SH-SY5Y (cell line): ENCODE data around the gene HES1.

Experiments used
- GATA2 ChIP-seq: IDR thresholded peaks from 2 replicates; pipeline ENCODE4 v1.6.1; 2011; ENCODE audit warnings: mild to moderate bottlenecking, low read depth, low read length
- GATA3 ChIP-seq: IDR thresholded peaks from 2 replicates; pipeline ENCODE4 v1.6.1; 2011; ENCODE audit warnings: low read depth, mild to moderate bottlenecking, low read length, moderate library complexity

The HES1 gene

DNA sequence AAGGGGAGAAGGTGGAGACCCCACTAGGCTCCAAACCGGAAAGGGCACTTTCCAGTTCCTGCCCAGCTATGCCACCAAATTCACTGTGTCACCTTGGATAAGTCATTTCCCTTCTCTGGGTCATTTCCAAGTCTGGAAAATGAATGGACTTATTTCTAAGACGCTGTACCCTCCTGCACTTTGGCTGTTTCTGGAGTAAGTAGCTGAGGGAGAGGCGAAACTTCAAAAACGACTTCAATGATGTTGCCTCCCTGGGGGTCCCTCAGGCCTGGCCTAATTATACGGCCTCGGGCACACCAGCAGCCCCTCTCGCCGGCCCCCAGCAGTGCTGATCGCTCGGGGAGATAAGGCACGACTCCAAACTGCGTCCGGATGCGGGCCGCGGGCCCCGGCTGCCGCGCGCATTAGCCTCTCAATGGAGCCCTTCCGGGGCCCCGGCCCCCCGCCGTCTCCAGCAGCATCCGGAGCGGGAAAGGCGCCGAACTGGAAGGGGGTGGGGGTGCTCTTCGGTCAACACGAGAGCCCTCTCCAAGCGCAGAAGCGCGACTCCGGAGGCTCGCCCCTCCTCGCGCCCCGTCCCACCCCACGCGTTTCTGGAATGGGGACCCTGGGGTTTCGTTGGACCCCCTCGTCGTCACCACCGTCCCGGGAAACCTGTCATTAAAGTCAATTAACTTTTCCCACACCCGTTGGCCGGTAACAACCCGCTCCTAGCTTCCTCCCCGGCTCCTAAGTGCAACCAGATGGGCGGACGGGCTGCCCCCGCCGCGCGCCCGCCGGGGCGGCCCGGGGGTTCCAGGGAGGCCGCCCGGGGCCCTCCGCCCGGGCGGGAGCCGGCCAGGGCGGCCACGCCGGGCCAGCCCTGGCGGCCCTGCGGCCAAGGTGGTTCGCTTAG, 4.8 kb downstream of the HES1 start:
- TF ChIP-seq GATA3 (peak; percentile 69; the same call in 1 of the 2 replicates), GATA2 (peak; percentile 97)

GRCh38 chr3:194141415-194142155, 5.6 kb downstream of the HES1 start:
- TF ChIP-seq GATA2 (no peak), GATA3 (no peak)

DNA sequence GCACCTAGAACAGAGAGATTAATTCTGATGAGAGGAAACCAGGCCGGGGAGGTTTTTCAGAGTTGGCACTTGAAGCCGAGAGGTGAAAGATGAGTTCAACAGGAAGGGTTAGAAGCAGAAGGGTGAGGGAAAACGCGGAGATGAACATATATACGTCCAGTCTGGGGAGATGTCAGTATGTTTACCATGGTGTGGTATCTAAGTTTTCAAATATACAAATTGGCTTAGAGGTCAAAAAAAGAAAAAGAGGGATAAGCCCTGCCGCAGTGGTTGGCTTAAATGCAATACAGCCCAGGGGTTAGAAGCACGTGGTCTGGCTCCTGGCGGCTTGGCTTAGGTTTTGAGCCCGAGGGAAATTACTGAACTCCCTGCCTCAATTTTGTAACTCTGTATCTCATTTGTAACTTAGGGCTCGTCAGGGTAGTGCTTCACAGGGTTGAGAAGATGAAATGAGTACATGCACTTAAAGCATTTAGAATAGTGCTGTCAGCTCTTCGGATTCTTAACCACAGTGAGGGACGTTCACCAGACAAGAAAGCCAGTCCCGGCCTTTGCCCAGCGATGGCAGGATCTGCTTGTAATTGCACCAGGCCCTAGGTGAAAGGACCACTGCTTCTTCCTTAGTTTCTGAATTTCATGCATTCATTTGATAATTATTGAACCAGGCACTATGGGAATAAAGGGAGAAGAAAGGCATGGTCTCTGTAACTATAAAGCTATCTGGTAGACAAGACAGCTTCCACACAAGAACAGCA, 6.4 kb downstream of the HES1 start:
- TF ChIP-seq GATA3, result no peak
- TF ChIP-seq GATA2, result no peak

GRCh38 chr3:194145702-194146101, 9.8 kb downstream of the HES1 start:
- TF ChIP-seq GATA3 (no peak), GATA2 (no peak)

- TF ChIP-seq GATA3 (no peak), GATA2 (no peak)
These were observed 11.7 kb downstream of the HES1 start for GRCh38 chr3:194147679-194148078.

DNA sequence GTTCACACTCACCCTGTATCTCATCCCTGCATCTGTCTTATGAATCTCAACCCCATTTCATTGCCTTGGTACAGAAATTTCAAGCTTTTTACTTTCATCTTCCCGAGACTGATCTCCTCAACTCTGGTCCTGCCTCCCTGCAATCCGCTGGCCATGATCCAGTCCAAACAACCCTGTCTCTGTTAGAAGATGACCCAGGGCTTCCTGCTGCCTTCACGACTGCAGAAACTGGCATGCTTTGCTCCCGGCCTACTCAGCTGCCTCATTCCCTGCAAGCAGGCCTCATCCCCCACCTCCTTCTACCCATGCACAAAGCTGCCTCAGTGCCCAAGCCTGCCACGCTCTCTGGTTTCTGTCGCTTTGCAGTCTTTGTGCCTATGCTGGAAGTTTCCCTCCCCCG, 12.4 kb downstream of the HES1 start:
- TF ChIP-seq GATA2 (no peak), GATA3 (no peak)

DNA sequence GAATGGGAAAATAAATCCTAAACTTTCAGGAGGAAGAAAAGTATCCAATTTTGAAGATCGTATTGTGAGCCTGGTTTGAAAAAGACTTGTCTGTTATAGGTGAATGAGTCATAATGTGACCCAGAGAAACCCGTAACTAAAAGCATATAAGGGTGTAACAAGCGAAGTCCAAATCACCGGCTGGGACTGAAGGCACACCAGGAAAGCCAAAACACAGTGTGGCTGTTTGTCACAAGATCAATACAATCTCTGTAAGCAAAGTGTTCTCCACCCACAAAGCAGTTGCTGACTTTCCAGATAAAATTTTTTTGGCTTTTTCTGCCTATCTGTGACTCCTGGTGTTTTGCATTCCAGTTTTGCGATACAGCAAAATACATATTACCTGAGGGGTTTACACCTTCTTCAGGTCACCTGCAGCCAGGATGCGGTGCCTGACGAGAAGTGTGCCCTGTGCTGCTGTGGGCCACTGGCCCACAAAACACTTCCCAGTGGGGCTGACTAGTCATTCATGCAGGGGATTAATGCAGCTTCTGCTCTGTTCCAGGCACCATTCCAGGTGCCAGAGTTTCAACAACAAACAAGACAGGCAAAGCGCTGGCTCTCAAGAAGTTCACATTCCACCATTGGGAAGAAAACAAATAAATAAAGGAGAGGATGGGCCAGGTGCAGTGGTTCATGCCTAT, 14.4 kb downstream of the HES1 start:
- TF ChIP-seq GATA3 (no peak), GATA2 (no peak)

DNA sequence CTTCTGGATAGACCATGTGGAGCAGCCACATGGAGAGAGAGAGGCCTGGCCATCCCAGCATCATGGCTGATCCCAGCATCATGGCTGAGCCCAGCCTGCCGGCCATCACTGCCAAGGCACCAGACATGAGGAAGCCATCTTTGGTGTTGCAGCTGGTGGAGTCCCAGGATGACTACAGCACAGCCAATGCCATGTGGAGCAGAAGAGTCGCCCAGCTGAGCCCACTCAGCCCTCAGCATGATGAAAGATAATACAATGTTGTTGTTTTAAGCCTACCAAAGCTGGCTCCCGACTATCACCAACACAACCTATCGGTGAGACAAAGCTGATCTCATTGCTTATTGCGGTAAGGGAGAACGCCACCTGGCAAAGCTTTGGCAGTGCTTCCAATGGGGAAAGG, 18.4 kb downstream of the HES1 start:
- no peak for TF ChIP-seq GATA2
- no peak for TF ChIP-seq GATA3

- no peak for TF ChIP-seq GATA2
These were observed 20.1 kb downstream of the HES1 start for GRCh38 chr3:194156095-194156494.

GRCh38 chr3:194158942-194159439, 23.0 kb downstream of the HES1 start:
- no peak for TF ChIP-seq GATA2
- no peak for TF ChIP-seq GATA3

DNA sequence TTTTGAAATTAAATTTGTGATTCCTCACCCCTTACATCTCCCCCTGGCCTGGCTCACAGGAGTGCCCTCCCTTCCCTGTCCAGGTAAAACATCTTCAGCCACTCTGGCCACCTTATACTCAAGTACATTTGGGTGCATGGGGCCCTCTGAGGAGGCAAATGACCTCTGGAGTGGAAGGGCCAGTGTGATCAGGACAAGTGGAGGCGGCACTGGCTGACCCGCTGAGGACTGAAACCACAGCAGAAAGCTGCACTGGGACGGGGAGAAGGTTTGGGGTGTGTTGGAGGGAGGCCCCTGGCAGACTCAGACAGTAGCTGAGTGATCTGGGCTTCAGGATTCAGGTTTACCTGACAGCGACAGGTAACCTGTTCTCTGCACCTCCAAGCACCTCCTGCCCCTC, 24.2 kb downstream of the HES1 start:
- TF ChIP-seq GATA2, result no peak
- no peak for TF ChIP-seq GATA3

- TF ChIP-seq GATA2 (no peak), GATA3 (no peak)
These were observed 25.4 kb downstream of the HES1 start for GRCh38 chr3:194161131-194162045.

GRCh38 chr3:194162070-194162678, 26.2 kb downstream of the HES1 start:
- TF ChIP-seq GATA3 (no peak), GATA2 (no peak)
